Lower lobe of right lung (tissue), 2 donors: ENCODE measurements around the gene FGF21. TPM values are rescaled to one million over a fixed set of nuclear protein-coding genes. Genes with fewer than 3 reads are reported as not detected.

Source experiments
- ATAC-seq, 2 donors: fragments of 200-7000 bp; cut with Tn5 transposase; one replicate each; pipeline ENCODE4 v1.9.1; 2020 to 2022; ENCODE audit warnings: mild to moderate bottlenecking in 2 of 2, moderate library complexity in 2 of 2
- DNase-seq: peaks from one replicate; pipeline ENCODE4 v3.0.0-alpha.2; 2020
- H3K27ac ChIP-seq: fragments of 200-600 bp; one replicate; pipeline ENCODE4 v1.8.0; 2022
- H3K27me3 ChIP-seq: fragments of 200-600 bp; one replicate; pipeline ENCODE4 v1.8.0; 2022; ENCODE audit warnings: low read depth
- H3K36me3 ChIP-seq: fragments of 200-600 bp; one replicate; pipeline ENCODE4 v1.8.0; 2022; ENCODE audit warnings: mild to moderate bottlenecking
- H3K4me1 ChIP-seq: fragments of 200-600 bp; one replicate; pipeline ENCODE4 v1.8.0; 2022
- H3K4me3 ChIP-seq: fragments of 200-600 bp; one replicate; pipeline ENCODE4 v1.8.0; 2022; ENCODE audit warnings: mild to moderate bottlenecking
- H3K9me3 ChIP-seq: fragments of 200-600 bp; one replicate; pipeline ENCODE4 v1.8.0; 2022
- CTCF ChIP-seq: fragments of 200-600 bp; IDR thresholded peaks from one replicate; pipeline ENCODE4 v1.8.0; 2022; ENCODE audit warnings: antibody characterized with exemption, mild to moderate bottlenecking
- intact Hi-C: fragments of 100-400 bp; cut with DNase I; formaldehyde crosslinking; loops from one replicate; pipeline ENCODE4 v1.11.0; 2022
- total RNA-seq: library from RNA; stranded (reverse); fragmentation: NEBNext Ultra II Directional; extraction: Animal tissue kit (Norgen Biotek cat#: 25700); gene quantifications from one replicate; pipeline ENCODE4 v1.2.1, GENCODE V29; 2021
- donor health status: DM: no; HTN: yes; CAD: no; lungs with severe emphysema.

Gene FGF21
- total RNA-seq, 1 donor from 2014 or later: not detected

- TF ChIP-seq CTCF: no peak
- H3K27me3 ChIP-seq: no peaks in the 10 kb centered on the region
- intact Hi-C loops: no loop called here
- ATAC-seq (no peak), DNase-seq (no peak)
- no peak overlapping the region for H3K4me3 ChIP-seq
- H3K27ac ChIP-seq: no peak overlapping the region
- H3K36me3 ChIP-seq: peaks cover 12% of the 10 kb centered on the region
- H3K4me1 ChIP-seq: peaks cover 17% of the 10 kb centered on the region
- no peaks in the 10 kb centered on the region for H3K9me3 ChIP-seq
These were observed 51.7 kb downstream of the FGF21 start for GRCh38 chr19:48806818-48807589.

GRCh38 chr19:48807590-48808308, 52.4 kb downstream of the FGF21 start:
- ATAC-seq (no peak), DNase-seq (no peak)
- no peak overlapping the region for H3K4me3 ChIP-seq
- H3K4me1 ChIP-seq: peaks cover 22% of the 10 kb centered on the region
- H3K36me3 ChIP-seq: peaks cover 12% of the 10 kb centered on the region
- intact Hi-C loops: no loop called here
- no peaks in the 10 kb centered on the region for H3K27me3 ChIP-seq
- TF ChIP-seq CTCF: no peak
- H3K27ac ChIP-seq: no peak overlapping the region
- no peaks in the 10 kb centered on the region for H3K9me3 ChIP-seq

Other genes with a start within 250 kb of the FGF21 start
- 7.1 TPM for gene LMTK3, start 243.7 kb upstream of the FGF21 start, total RNA-seq
- 14.4 TPM for gene SULT2B1, start 203.4 kb upstream of the FGF21 start, total RNA-seq
- gene SPACA4, start 148.8 kb upstream of the FGF21 start, total RNA-seq: not detected
- gene FAM83E, start 140.4 kb upstream of the FGF21 start, total RNA-seq: 34.1 TPM
- gene RPL18, start 136.3 kb upstream of the FGF21 start, total RNA-seq: 997 TPM
- gene SPHK2, start 136.0 kb upstream of the FGF21 start, total RNA-seq: 23.8 TPM
- gene DBP, start 118.1 kb upstream of the FGF21 start, total RNA-seq: 17.7 TPM
- 7.8 TPM for gene CA11, start 109.3 kb upstream of the FGF21 start, total RNA-seq
- 0.24 TPM for gene NTN5, start 82.5 kb upstream of the FGF21 start, total RNA-seq
- 1.2 TPM for gene FUT2, start 59.6 kb upstream of the FGF21 start, total RNA-seq
- gene MAMSTR, start 35.8 kb upstream of the FGF21 start, total RNA-seq: 1.5 TPM
- gene RASIP1, start 14.9 kb upstream of the FGF21 start, total RNA-seq: 33.4 TPM
- 2.9 TPM for gene IZUMO1, start 8.6 kb upstream of the FGF21 start, total RNA-seq
- gene FUT1, start 2.9 kb upstream of the FGF21 start, total RNA-seq: 13.2 TPM
- 60.7 TPM for gene BCAT2, start 55.5 kb downstream of the FGF21 start, total RNA-seq
- gene HSD17B14, start 81.0 kb downstream of the FGF21 start, total RNA-seq: 22.7 TPM
- gene PLEKHA4, start 113.1 kb downstream of the FGF21 start, total RNA-seq: 21.2 TPM
- 80.4 TPM for gene PPP1R15A, start 116.9 kb downstream of the FGF21 start, total RNA-seq
- not detected for gene TULP2, start 143.2 kb downstream of the FGF21 start, total RNA-seq
- 310 TPM for gene NUCB1, start 144.8 kb downstream of the FGF21 start, total RNA-seq
- 1.9 TPM for gene DHDH, start 178.2 kb downstream of the FGF21 start, total RNA-seq
- 142 TPM for gene BAX, start 199.4 kb downstream of the FGF21 start, total RNA-seq
- gene FTL, start 209.8 kb downstream of the FGF21 start, total RNA-seq: 9,799 TPM
- gene GYS1, start 237.8 kb downstream of the FGF21 start, total RNA-seq: 24.8 TPM
- 45.3 TPM for gene RUVBL2, start 238.4 kb downstream of the FGF21 start, total RNA-seq